Measurements from ENCODE around the gene PRDX5. TPM values are rescaled to one million over a fixed set of nuclear protein-coding genes. Genes with fewer than 3 reads are reported as not detected.
A peak's percentile ranks its signal among the peaks of the same experiment; 100 is the strongest.

Gene PRDX5
- total RNA-seq, 1 experiment from 2014 or later: 306 TPM

- peaks cover 17% of the 10 kb centered on the region for H3K36me3 Mint-ChIP-seq (ENCODE audit: insufficient read depth, unreplicated experiment)
- CTCF ChIA-PET: interaction anchor here (0.7 to 2.8 kb wide), 6 partner anchors 15 to 409 kb away, joined by 4 to 15 read pairs (median 7); no protein-coding TSS in a partner anchor
These were observed 32.7 kb upstream of the PRDX5 start, which contains the start of gene GPR137 for GRCh38 chr11:64284962-64285884. TSS of gene GPR137 (plus strand) at chr11:64285848. CDS start at chr11:64286525, 677 bp downstream.

GRCh38 chr11:64285885-64286800, 31.8 kb upstream of the PRDX5 start:
- POLR2A ChIA-PET: interaction anchor here (0.7 to 2.1 kb wide), 2 partner anchors 32 to 42 kb away, joined by 3 to 8 read pairs; partner anchors contain the start of genes PRDX5 and TRMT112
- no TSS peak for BruUV-seq (replicated peaks)
- Histone ChIP-seq H3K9me3 (no peaks in the 10 kb centered on the region), H3K27me3 (replicated peaks; ENCODE audit: control insufficient read depth, insufficient read depth, low read length) (no peaks in the 10 kb centered on the region), H3K4me3 (ENCODE audit: low read depth, low read length) (peak overlapping the region; percentile 74), H3K4me1 (peaks cover 5% of the 10 kb centered on the region), H3K36me3 (ENCODE audit: control insufficient read depth, insufficient read depth, low read length) (no peaks in the 10 kb centered on the region; the same call in 1 of the 2 replicates)
- Mint-ChIP-seq H3K9me3 (ENCODE audit: unreplicated experiment) (no peaks in the 10 kb centered on the region), H3K27ac (ENCODE audit: unreplicated experiment) (peak overlapping the region; percentile 54), H3K27me3 (ENCODE audit: insufficient read depth, unreplicated experiment) (peaks cover 5% of the 10 kb centered on the region), H3K36me3 (ENCODE audit: insufficient read depth, unreplicated experiment) (peaks cover 17% of the 10 kb centered on the region), H3K4me1 (ENCODE audit: low read depth, unreplicated experiment) (peaks cover 13% of the 10 kb centered on the region), H3K4me3 (ENCODE audit: unreplicated experiment) (peak overlapping the region; percentile 82)
- peak in 1 of 2 experiments; percentile 15 for TF ChIP-seq CTCF (IDR thresholded peaks at IDR 0.05; ENCODE audit: insufficient read depth in 1 of 2, low read depth in 1 of 2, low read length in 1 of 2, severe bottlenecking in 1 of 2, unreplicated experiment in 1 of 2)
- CTCF ChIA-PET: interaction anchor here (0.7 to 2.8 kb wide), 5 partner anchors 16 to 896 kb away, joined by 4 to 15 read pairs (median 8); no protein-coding TSS in a partner anchor
- DNase-seq: peak; percentile 41 to 49
- intact Hi-C loops (cut with micrococcal nuclease; ENCODE audit: unreplicated experiment): loop anchor here (2.0 kb wide), 1 partner anchor 19 kb away; the partner anchor contains the start of gene ESRRA

More at GRCh38 chr11:64284962-64285884, 32.7 kb upstream of the PRDX5 start, which contains the start of gene GPR137:
- peak within 1 kb of the TSS; percentile 82 for H3K4me3 Mint-ChIP-seq (ENCODE audit: unreplicated experiment)
- peaks cover 5% of the 10 kb centered on the region for H3K4me1 ChIP-seq
- H3K27ac Mint-ChIP-seq (ENCODE audit: unreplicated experiment): peak within 1 kb of the TSS; percentile 91
- H3K4me1 Mint-ChIP-seq (ENCODE audit: low read depth, unreplicated experiment): peaks cover 14% of the 10 kb centered on the region
- no peaks in the 10 kb centered on the region for H3K9me3 ChIP-seq
- DNase-seq: peak; percentile 83 to 90
- no peak for TF ChIP-seq CTCF (IDR thresholded peaks at IDR 0.05; ENCODE audit: insufficient read depth in 1 of 2, low read depth in 1 of 2, low read length in 1 of 2, severe bottlenecking in 1 of 2, unreplicated experiment in 1 of 2)
- POLR2A ChIA-PET: interaction anchor here (0.7 to 2.1 kb wide), 6 partner anchors 14 to 70 kb away, joined by 3 to 10 read pairs (median 4); partner anchors contain the start of genes PRDX5 and TRMT112
- intact Hi-C loops (cut with micrococcal nuclease; ENCODE audit: unreplicated experiment): loop anchor here (1.0 to 2.0 kb wide), 2 partner anchors 15 to 20 kb away; partner anchors contain the start of gene ESRRA
- no peaks in the 10 kb centered on the region for H3K27me3 ChIP-seq (replicated peaks; ENCODE audit: control insufficient read depth, insufficient read depth, low read length)
- H3K36me3 ChIP-seq (ENCODE audit: control insufficient read depth, insufficient read depth, low read length): no peaks in the 10 kb centered on the region; the same call in 1 of the 2 replicates
- peak within 1 kb of the TSS; percentile 74 for H3K4me3 ChIP-seq (ENCODE audit: low read depth, low read length)
- no peaks in the 10 kb centered on the region for H3K27me3 Mint-ChIP-seq (ENCODE audit: insufficient read depth, unreplicated experiment)
- H3K9me3 Mint-ChIP-seq (ENCODE audit: unreplicated experiment): no peaks in the 10 kb centered on the region
- BruUV-seq (replicated peaks): TSS peak; percentile 92
